ENCODE results near the gene CSE1L. TPM values are rescaled to one million over a fixed set of nuclear protein-coding genes. Genes with fewer than 3 reads are reported as not detected.
"Not testable (repeated sequence)": the region's sequence is repeated elsewhere in the genome, so short reads cannot be mapped to it uniquely, and the experiment has no call there.

CSE1L gene
- total RNA-seq, 1 donor from 2014 or later: 83.4 TPM

GRCh38 chr20:49063279-49063678 lies 17.2 kb downstream of the CSE1L start:
- DNase-seq: no peak

GRCh38 chr20:49074521-49074920 lies 28.4 kb downstream of the CSE1L start:
- no peak for DNase-seq

- DNase-seq: no peak
Measured at GRCh38 chr20:49078310-49078709, 32.2 kb downstream of the CSE1L start.

- DNase-seq: not testable (repeated sequence)
Measured at GRCh38 chr20:49082295-49082694, 36.2 kb downstream of the CSE1L start.

- no peak for DNase-seq
Measured at GRCh38 chr20:49091104-49091503, 45.0 kb downstream of the CSE1L start.

GRCh38 chr20:49091762-49092161 lies 45.6 kb downstream of the CSE1L start:
- DNase-seq: no peak

- peak; percentile 53 for DNase-seq
Measured at GRCh38 chr20:49096203-49096730, 50.2 kb downstream of the CSE1L start.

- no peak for DNase-seq
Measured at GRCh38 chr20:49097159-49097558, 51.0 kb downstream of the CSE1L start.

- no peak for DNase-seq
Measured at GRCh38 chr20:49098136-49098535, 52.0 kb downstream of the CSE1L start.

- no peak for DNase-seq
Measured at GRCh38 chr20:49099011-49099410, 52.9 kb downstream of the CSE1L start.

GRCh38 chr20:49100292-49100691 lies 54.2 kb downstream of the CSE1L start:
- DNase-seq: not testable (repeated sequence)

GRCh38 chr20:49100972-49101371 lies 54.9 kb downstream of the CSE1L start:
- DNase-seq: no peak

GRCh38 chr20:49103019-49103418 lies 56.9 kb downstream of the CSE1L start:
- DNase-seq: no peak

GRCh38 chr20:49103647-49104364 lies 57.7 kb downstream of the CSE1L start:
- no peak for DNase-seq

GRCh38 chr20:49104365-49104648 lies 58.2 kb downstream of the CSE1L start:
- no peak for DNase-seq

- DNase-seq: not testable (repeated sequence)
Measured at GRCh38 chr20:49104979-49105547, 59.0 kb downstream of the CSE1L start.

GRCh38 chr20:49106328-49106727 lies 60.2 kb downstream of the CSE1L start:
- no peak for DNase-seq

- no peak for DNase-seq
Measured at GRCh38 chr20:49110767-49111694, 64.9 kb downstream of the CSE1L start.

GRCh38 chr20:49112596-49113274 lies 66.6 kb downstream of the CSE1L start:
- DNase-seq: no peak

GRCh38 chr20:49115564-49115963 lies 69.5 kb downstream of the CSE1L start:
- DNase-seq: no peak

GRCh38 chr20:49118307-49118706 lies 72.2 kb downstream of the CSE1L start:
- DNase-seq: no peak

GRCh38 chr20:49119988-49120387 lies 73.9 kb downstream of the CSE1L start:
- DNase-seq: no peak

GRCh38 chr20:49122920-49123319 lies 76.8 kb downstream of the CSE1L start:
- DNase-seq: no peak
